ENCODE measurements around the gene IL21R.
"Not testable (repeated sequence)": the region's sequence is repeated elsewhere in the genome, so short reads cannot be mapped to it uniquely, and the experiment has no call there.

The IL21R gene

DNA sequence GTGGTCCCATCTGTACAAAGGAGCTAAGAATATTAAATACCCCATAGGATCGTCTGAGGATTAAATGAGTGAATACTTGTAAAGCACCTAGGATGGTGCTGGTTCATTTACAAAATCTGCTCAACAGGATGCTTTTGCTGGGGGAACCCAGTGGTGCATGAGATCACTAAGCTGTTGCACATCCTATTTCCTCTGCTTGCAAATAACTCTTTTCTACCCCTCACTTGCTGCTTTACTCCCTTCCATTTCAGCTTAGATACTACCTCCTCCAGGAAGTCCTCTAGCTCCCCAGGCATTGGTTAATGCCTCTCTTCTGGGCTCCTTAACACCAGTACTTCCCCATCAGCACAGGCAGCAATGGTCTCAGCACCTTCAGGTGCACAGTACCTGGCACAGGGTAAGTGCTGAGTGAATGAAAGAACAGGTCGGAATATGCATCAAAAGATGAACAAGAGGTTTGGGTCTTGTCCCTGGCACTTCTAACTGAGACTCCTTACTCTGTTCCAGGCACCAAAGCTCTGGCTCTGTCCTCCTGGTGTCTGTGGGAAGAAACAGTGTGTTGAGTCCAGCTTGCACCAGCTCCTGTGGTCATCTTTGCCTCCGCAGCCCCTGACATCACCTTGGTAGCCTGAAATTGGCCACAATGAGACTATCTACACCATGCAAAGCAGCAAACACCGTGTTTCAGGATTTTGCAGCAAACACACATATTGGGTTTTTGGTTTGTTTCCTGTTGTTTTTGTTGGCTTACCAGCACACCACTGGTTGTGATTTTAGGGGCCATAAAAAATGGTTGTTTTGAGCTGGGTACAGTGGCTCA is 24.1 kb upstream of the IL21R start:
- DNase-seq, result no peak

DNA sequence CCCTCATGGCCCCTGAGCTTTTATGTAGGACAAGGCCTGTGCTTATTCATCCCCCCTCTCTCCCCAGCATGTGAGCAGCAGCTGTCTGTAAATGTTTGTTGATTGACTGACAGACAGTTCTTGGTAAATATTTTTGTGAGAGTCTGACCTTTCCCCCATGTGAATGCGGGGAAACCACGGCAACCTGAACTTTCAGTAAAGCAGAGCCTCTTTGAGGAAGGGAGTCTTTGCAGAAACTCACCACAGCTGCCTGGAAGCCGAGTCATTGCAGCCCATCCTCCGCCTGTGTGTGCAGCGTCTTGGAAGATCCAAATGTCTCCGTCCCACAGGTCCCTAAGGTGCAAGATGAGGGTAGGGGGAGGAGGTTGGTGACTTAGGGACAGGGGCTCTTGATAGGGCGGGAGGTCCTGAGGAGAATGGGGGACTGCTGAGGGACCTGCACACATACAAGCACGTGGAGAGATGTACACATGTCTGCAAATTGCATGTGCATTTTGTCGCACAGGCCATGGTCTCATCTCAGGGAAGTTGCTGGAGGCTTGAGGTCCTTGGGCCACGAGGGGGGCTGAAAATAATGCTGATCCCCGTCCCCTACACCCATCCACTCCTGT is 23.0 kb upstream of the IL21R start:
- no peak for DNase-seq

GRCh38 chr16:27379919-27380318 is 22.1 kb upstream of the IL21R start:
- no peak for DNase-seq

GRCh38 chr16:27381236-27381635 is 20.7 kb upstream of the IL21R start:
- DNase-seq, result no peak

DNA sequence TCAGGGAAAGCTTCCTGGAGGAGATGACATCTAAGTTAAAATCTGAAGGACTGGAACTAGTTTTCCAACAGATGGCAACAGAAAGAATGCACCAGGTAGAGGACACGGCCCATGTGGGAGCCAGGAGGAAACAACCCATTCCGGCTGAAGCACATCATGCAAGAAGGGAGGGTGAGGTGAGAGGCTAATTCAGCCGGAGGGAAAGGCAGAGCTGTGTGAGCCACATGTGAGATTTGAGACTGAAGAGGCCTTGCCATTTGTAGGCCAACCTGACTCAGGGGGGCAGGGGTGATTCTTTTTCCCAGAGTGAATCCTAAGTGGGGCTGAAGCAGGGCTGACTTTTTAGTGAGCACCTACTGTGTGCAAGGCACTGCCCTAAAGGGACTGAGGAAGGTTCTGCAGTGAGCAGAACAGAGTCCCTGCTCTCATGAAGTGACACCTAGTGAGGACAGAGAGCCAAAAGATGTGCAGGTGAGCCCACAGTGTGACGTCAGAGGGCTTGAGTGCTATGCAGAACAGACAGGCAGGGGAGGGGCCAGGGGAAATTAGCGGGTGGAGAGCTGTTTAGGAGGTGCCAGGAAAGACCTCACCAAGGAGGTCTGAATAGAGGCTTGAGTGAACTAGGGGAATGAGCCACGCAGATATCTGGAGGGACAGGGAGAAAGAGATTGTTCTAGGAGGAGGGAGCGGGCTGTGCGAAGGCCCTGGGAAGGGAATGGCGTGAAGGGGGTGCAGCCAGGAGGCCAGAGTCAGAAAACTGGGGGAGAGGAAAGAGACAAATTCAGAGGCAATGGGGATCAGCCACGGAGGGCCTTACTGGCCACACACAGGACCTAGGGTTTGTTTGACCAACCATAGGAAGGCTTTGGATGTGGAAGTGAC is 19.8 kb upstream of the IL21R start:
- no peak for DNase-seq

DNA sequence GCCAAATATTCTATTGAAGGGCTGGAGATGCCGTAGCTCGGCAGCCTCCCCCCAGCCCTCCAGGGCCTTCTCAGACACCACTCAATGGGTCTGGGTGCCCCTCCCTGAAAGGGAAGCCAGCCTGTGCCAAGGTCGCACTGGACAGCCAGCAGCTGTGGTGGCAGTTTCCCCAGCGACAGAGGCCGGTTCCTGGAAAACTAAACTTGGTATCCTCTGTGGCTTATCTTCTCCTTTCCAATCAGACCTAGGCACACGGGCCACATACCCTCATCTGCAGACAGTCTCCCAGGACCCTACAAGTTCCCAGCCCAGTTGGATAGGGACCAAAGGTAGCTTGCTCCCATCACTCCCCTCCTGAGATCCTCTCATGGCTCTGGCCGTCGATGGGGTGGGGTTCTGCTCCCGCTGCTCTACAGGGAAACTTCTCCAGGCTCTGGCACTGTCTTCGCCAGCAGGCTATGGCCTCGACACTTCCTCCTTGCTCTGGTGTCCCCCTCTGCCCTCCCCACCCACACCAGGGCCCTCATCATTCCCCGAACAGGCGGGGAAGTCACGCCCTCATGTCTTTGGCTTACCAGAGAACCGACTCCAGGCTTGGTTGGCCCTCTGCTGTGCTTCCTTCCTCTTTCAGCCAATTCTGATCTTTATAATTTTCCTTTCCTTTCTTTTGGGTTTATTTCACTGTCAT is 18.3 kb upstream of the IL21R start:
- peak; percentile 58 for DNase-seq

DNA sequence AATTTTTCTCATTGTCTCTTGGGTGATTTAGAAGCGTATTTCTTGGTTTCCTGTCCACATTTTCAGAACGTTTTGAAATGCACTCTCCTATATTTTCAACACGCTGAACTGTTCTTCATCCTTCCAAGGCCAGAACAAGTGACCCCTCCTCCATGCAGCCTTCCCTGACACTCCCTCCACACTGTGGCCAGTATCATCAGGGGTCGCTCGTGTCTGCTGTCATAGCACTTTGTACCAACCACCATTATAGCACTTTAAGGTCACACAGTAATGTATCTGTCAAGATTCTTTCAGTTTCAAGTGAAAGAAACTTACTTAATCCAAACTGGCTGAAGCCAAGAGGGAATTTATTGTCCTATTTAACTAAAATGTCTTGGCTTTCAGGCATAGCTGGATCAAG is 17.5 kb upstream of the IL21R start:
- DNase-seq, result no peak

DNA sequence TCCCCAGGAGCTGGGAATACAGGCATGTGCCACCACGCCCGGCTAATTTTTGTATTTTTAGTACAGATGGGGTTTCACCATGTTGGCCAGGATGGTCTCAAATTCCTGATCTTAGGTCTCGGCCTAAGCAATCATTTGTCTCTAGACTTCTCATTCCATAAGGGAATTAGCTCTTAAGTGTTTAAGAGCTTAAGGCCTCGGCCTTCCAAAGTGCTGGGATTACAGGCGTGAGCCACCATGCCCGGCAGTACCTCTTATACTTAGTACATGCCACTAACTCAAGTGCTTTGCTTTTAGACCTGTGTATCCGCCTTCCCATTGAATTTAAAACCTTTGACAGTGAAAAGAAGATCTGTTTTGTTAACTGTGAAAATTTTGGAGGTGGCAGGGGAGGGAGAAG is 16.6 kb upstream of the IL21R start:
- DNase-seq, result no peak

DNA sequence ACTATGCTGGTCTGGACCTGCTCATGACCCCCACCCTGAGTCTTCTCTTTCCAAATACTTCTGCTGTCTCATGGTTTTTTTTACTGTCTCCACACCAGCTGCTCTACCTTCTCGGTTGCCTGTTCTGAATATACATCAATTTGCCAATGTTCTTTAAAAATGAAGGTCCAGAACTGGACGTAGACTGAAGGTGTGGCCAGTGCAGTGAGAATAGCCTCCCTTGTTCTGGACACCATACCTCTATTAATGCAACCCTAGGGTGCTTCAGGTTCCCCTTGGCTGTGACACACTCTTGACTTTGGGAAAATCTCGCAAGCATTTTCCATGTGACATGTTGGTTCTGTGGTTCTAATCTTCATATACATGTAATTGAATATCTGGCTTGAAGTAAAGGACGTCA is 15.3 kb upstream of the IL21R start:
- DNase-seq, result no peak

DNA sequence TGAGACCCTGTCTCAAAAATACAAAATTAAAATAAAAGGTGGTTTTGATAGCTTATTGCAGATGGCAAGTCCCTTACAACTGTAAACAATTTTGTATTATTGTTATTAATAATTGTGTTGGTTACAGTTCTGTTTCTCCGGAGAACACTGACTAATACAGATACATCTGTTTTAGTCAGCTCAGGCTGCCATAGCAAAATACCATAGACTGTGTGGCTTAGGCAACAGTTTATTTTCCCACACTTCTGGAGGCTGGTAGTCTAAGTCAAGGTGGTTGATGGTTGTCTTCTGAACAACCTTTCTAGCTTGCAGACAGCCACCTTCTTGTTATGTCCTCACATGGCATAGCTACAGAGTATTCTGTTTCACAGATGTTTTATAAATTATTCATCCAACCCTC is 14.2 kb upstream of the IL21R start:
- DNase-seq, result no peak

- no peak for DNase-seq
Measured at GRCh38 chr16:27389272-27389961, 12.6 kb upstream of the IL21R start.

DNA sequence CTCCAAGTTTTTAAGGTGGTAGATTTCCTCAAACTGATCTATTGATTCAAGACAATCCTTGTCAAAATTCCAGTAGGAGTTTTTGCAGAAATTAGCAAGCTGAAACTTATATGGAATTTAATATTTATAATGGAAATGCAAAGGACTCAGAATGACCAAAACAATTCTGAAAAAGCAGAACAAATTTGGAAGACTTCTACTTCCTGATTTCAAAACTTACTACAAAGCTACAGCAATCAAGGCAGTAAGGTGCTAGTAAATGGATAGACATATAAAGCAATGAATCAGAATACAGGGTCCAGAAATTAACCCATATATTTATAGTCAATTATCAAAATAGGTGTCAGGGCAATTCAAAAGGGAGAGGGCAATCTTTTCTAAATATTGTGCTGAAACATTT is 11.8 kb upstream of the IL21R start:
- DNase-seq, result no peak

DNA sequence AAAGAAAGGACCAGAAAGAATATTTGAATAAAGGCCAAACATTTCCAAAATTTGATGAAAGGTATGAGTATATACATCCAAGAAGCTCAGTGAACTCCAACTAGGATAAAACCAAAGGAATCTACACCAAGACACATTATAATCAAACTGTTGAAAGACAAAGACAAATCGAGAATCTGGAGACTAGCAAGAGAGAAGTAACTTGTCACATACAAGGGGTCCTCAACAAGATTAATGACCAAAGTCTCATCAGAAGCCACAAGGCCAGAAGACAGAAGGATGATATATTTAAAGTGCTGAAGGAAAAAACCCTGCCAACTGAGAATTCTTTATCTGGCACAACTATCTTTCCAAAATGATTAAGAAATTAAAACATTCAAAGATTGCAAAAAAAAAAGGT is 9.3 kb upstream of the IL21R start:
- DNase-seq, result no peak

- DNase-seq, result no peak
Measured at GRCh38 chr16:27394516-27394915, 7.5 kb upstream of the IL21R start.

DNA sequence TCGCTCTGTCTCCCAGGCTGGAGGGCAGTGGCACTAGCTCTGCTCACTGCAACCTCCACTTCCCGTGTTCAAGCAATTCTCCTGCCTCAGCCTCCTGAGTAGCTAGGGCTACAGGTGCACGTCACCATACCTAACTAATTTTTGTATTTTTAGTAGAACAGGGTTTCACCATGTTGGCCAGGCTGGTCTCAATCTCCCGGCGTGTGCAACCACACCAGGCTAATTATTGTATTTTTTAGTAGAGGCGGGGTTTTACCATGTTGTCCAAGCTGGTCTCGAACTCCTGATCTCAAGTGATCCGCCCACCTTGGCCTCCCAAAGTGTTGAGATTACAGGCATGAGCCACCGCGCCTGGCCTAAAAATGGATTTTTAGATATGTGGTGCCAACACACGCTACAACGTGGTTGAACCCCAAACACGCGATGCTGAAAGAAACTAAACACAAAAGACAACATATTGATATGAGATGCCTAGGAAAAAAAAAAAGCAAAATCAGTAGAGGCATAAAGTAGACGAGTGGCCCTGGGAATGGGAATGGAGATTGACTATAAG is 3.6 kb upstream of the IL21R start:
- not testable (repeated sequence) for DNase-seq

DNA sequence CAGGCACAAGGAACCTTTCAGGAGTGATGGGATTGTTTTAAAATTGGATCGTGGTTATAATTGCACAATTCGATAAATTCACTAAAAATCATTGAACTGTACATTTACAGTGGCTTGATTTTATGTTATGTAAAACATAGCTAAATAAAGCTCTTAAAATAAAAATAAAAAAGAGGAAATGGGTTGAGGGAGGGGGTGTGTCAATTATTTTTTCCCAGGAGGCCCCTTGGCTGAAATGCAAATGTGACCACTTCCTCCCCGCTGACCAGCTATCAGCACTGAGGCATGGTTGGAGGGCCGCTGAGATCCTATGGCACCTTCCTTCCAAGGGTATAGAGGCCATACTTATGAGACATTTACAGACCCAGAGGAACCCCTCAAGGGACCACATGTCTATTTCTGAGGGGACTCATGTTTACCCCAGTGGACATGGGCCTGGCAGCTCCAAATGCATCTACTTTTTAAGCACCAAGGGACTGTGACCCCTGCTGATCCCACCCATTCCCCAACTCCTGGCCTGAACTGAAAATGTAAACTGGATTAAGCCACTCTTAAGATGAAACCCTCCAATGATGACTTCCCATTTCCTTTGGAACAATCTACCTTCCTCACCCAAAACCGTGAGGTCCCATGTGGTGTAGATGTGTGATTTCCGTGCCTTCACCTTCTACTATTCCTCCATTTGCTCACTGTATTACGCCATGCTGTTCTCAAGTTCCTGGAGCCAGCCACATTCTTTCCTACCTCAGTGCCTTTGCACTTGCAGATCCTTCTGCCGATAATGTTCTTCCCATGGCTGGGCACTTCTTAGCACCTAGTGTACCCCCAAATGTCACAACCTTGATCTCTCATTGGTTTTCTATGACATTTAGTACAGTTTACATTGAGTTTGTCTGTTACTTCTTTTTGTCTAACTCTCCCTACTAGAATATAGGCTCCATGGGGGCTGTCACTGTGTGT is 2.8 kb upstream of the IL21R start:
- DNase-seq, result peak; percentile 55

DNA sequence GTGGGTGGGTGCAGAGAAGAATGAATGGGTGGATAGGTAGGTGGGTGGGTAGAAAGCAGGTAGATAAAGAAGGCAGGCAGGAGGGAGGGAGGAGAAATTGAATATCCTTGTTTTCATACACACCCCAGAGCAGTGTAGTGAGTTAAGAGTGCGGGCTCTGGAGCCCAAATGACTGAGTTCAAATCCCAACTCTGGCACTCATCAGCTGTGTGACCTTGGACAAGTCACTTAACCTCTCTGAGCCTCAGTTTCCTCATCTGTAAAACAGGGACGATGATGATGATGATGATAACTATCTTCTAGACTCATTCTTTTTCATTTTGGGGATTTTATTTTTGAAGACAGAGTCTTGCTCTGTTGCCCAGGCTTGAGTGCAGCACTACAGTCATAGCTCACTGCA is 2.0 kb upstream of the IL21R start:
- no peak for DNase-seq

GRCh38 chr16:27400751-27401620 is 988 bp upstream of the IL21R start:
- DNase-seq, result no peak

GRCh38 chr16:27402569-27402963 is 592 bp downstream of the IL21R start:
- no peak for DNase-seq

Data from CD4-positive, alpha-beta T cell treated with Interleukin-15 for 1 hour (primary cell).